Measurements from ENCODE around the gene OR1I1.

Gene OR1I1

DNA sequence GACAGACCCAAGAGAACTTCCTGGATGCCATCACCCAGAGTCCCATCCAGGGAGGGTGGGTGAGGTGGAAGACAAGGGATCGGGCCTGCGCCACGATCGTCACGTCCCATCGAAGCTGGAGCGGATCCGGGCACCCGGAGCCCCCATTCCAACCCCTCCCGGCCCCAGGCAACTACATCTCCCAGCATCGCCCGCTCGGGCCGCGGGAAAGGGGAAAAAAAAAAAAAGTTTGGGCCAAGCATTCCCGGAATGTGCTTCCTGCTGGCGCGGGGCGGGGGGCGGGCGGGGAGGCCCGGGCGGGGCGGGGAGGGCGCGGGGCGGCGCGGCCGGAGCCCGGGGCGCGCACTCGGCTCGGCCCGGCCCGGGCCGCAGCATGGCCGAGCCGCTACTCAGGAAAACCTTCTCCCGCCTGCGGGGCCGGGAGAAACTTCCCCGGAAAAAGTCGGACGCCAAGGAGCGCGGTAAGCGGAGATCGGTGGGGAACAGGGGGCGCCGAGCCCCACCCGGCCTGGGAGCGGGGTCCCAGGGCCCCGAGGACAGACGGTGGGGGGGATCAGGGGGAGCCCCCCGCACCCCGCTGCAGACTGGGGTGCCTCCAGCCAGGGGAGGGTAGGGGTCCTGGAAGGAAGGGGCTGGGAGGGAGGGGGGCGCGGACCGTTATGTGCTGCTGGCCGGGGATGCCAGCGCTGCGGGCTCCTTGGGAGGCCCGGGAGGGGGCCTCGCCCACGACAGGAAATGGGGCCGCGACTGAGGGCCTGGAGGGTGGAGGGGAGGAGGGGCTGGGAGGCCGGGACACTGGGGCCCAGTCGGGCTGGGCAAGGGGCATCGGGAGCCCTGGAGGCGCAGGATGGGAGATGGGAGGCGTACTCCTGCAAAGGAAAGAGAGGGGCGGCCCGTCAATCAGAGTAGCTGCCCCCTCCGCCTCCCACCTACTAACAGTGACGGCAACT is 25.3 kb downstream of the OR1I1 start, which contains the start of gene SYDE1:
Gene SYDE1, plus strand, starts transcription at position 341 of the 950 bp plus-strand sequence. Its CDS starts 33 bp downstream, at position 374.
- peak within 1 kb of the TSS; percentile 82 for H3K9ac ChIP-seq (ENCODE audit: low read depth, low read length)
- H3K36me3 ChIP-seq (ENCODE audit: insufficient read depth, low read length): peaks cover 8% of the 10 kb centered on the region; the same call in 1 of the 2 replicates
- no peaks in the 10 kb centered on the region; the same call in 1 of the 2 replicates for H3K4me1 ChIP-seq (ENCODE audit: insufficient read depth, low read length)
- H3K9me3 ChIP-seq (ENCODE audit: control insufficient read depth, insufficient read depth, low read length): no peaks in the 10 kb centered on the region; the same call in none of the 2 replicates

DNA sequence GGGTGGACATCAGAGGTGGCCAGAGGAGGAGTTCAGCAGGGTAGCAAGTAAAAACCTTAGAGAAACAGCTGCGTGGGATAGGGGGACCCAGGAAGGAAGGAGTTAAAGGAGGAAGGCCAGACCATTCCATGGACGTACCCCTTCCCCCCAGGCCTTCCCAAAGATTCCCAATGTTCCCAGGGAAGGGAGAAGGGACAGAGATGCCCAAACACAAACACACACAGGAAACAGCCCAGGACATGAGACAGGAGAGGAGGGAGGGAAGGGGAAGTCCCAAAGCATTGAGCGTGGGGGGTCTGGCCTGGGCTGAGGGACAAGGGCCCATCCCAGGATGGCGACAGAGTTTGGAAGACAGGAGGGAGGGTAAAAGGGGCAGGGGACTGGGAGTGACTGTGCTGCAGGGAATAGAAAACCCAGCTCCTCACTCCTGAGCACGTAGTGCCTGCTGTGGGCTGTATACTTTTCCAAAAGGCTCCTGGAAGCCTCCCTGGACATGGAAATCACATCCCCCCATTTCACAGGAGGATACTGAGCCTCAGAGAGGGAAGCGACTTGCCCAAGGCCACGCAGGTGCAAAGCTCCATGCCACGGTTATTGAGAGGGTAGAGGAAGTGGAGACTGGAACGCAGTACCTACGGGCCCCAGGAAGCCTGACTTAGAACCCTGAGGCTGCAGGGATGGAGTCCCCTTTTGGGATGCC is 26.3 kb downstream of the OR1I1 start:
- H3K4me1 ChIP-seq (ENCODE audit: insufficient read depth, low read length): no peaks in the 10 kb centered on the region; the same call in 1 of the 2 replicates
- peaks cover 12% of the 10 kb centered on the region; the same call in 1 of the 2 replicates for H3K36me3 ChIP-seq (ENCODE audit: insufficient read depth, low read length)
- no peaks in the 10 kb centered on the region; the same call in none of the 2 replicates for H3K9me3 ChIP-seq (ENCODE audit: control insufficient read depth, insufficient read depth, low read length)
- peak overlapping the region; percentile 82; the same call in 1 of the 2 replicates for H3K9ac ChIP-seq (ENCODE audit: low read depth, low read length)

DNA sequence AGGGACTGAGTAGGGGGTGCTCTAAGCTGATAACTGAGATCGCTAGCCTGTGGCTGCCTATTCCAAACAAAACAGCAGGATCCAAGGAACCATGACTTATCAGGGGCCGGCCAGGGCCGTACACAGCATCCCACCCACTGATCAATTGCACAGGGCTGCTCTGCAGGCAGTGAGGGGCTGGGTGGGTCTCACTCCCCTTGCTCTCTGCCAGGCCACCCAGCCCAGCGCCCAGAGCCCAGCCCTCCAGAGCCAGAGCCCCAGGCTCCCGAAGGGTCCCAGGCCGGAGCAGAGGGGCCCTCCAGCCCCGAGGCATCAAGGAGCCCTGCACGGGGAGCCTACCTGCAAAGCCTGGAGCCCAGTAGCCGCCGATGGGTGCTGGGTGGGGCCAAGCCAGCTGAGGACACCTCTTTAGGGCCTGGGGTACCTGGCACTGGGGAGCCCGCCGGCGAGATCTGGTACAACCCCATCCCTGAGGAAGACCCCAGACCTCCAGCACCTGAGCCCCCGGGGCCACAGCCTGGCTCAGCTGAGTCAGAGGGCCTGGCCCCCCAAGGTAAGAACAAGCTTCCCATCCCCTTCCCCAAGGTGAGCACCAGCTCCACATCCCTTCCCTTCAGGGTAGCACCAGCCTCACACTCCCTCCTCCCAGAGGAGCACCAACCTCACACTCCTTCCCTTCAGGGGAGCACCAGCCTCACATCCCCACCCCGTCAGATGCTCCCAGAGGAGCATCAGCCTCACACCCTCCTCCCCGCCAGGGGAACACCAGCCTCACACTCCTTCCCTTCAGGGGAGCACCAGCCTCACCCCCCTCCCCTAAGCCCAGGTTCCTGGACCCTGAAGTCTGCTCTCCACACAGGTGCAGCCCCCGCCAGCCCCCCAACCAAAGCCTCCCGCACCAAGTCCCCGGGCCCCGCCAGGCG is 27.1 kb downstream of the OR1I1 start:
- peak overlapping the region; percentile 82; the same call in 1 of the 2 replicates for H3K9ac ChIP-seq (ENCODE audit: low read depth, low read length)

DNA sequence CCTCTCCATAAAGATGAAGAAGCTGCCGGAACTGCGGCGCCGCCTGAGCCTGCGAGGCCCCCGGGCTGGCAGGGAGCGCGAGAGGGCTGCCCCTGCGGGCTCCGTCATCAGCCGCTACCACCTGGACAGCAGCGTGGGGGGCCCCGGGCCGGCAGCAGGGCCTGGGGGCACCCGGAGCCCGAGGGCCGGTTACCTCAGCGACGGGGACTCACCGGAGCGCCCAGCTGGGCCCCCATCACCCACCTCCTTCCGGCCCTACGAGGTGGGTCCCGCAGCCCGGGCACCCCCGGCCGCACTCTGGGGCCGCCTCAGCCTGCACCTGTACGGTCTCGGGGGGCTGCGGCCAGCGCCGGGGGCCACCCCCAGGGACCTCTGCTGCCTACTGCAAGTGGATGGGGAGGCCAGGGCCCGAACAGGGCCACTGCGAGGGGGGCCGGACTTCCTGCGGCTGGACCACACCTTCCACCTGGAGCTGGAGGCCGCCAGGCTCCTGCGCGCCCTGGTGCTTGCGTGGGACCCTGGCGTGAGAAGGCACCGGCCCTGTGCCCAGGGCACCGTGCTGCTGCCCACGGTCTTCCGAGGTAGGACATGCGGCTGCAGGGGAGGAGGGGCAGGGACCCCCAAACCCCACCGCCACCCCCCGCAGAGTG is 27.9 kb downstream of the OR1I1 start:
- no peak overlapping the region for H3K9ac ChIP-seq (ENCODE audit: low read depth, low read length)
- no peaks in the 10 kb centered on the region; the same call in 1 of the 2 replicates for H3K4me1 ChIP-seq (ENCODE audit: insufficient read depth, low read length)
- H3K9me3 ChIP-seq (ENCODE audit: control insufficient read depth, insufficient read depth, low read length): no peaks in the 10 kb centered on the region; the same call in none of the 2 replicates
- peaks cover 12% of the 10 kb centered on the region for H3K36me3 ChIP-seq (ENCODE audit: insufficient read depth, low read length)

More for the DNA sequence above, 27.1 kb downstream of the OR1I1 start:
- Histone ChIP-seq H3K4me1 (ENCODE audit: insufficient read depth, low read length) (no peaks in the 10 kb centered on the region; the same call in 1 of the 2 replicates), H3K36me3 (ENCODE audit: insufficient read depth, low read length) (peaks cover 12% of the 10 kb centered on the region), H3K9me3 (ENCODE audit: control insufficient read depth, insufficient read depth, low read length) (no peaks in the 10 kb centered on the region; the same call in none of the 2 replicates)

DNA sequence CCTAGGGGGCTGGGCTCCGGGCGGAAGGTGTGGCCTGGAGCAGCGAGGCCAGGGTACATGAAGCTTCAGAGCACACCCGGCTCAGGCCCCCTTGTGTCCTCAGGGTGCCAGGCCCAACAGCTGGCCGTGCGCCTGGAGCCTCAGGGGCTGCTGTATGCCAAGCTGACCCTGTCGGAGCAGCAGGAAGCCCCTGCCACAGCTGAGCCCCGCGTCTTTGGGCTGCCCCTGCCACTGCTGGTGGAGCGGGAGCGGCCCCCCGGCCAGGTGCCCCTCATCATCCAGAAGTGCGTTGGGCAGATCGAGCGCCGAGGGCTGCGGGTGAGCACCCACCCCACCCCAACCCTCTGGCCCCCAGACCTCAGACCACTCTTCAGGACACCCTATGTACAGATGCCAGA is 28.4 kb downstream of the OR1I1 start:
- no peaks in the 10 kb centered on the region; the same call in 1 of the 2 replicates for H3K4me1 ChIP-seq (ENCODE audit: insufficient read depth, low read length)
- H3K36me3 ChIP-seq (ENCODE audit: insufficient read depth, low read length): peaks cover 12% of the 10 kb centered on the region
- H3K9me3 ChIP-seq (ENCODE audit: control insufficient read depth, insufficient read depth, low read length): no peaks in the 10 kb centered on the region; the same call in 1 of the 2 replicates
- H3K9ac ChIP-seq (ENCODE audit: low read depth, low read length): no peak overlapping the region

DNA sequence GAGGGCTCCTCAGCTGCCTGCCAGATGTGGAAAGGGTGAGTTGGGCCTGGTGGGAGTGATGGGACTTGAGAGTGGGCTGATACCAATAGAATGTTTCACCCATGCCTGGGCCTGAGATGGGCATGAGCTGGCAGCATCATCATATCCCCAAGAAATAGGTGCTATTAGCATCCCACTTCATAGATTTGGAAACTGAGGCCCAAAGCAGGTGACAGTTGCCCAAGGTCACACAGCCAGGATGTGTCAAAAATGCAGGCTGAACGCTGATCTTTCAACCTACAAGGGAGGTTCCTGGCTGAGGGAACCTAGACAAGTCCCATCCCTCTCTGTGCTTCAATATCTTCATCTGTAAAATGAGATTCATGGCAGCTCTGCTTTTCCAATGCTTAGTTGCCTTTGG is 29.7 kb downstream of the OR1I1 start:
- Histone ChIP-seq H3K4me1 (ENCODE audit: insufficient read depth, low read length) (no peaks in the 10 kb centered on the region; the same call in 1 of the 2 replicates), H3K9me3 (ENCODE audit: control insufficient read depth, insufficient read depth, low read length) (no peaks in the 10 kb centered on the region; the same call in 1 of the 2 replicates), H3K9ac (ENCODE audit: low read depth, low read length) (no peak overlapping the region), H3K36me3 (ENCODE audit: insufficient read depth, low read length) (peaks cover 12% of the 10 kb centered on the region)

DNA sequence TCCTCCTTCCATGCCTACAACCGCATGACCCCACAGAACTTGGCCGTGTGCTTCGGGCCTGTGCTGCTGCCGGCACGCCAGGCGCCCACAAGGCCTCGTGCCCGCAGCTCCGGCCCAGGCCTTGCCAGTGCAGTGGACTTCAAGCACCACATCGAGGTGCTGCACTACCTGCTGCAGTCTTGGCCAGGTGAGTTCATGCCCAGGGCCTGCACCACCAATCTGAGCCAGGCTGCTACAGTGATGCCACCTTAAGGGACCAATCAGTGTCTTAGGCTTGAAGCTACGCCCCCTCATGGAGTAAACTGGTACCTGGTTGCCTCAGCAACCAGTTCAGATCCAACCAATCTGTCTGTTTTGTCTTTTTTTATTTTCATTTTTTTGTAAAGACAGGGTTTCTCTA is 30.4 kb downstream of the OR1I1 start:
- H3K9me3 ChIP-seq (ENCODE audit: control insufficient read depth, insufficient read depth, low read length): no peaks in the 10 kb centered on the region; the same call in 1 of the 2 replicates
- H3K36me3 ChIP-seq (ENCODE audit: insufficient read depth, low read length): peaks cover 12% of the 10 kb centered on the region
- no peaks in the 10 kb centered on the region; the same call in 1 of the 2 replicates for H3K4me1 ChIP-seq (ENCODE audit: insufficient read depth, low read length)
- no peak overlapping the region for H3K9ac ChIP-seq (ENCODE audit: low read depth, low read length)

DNA sequence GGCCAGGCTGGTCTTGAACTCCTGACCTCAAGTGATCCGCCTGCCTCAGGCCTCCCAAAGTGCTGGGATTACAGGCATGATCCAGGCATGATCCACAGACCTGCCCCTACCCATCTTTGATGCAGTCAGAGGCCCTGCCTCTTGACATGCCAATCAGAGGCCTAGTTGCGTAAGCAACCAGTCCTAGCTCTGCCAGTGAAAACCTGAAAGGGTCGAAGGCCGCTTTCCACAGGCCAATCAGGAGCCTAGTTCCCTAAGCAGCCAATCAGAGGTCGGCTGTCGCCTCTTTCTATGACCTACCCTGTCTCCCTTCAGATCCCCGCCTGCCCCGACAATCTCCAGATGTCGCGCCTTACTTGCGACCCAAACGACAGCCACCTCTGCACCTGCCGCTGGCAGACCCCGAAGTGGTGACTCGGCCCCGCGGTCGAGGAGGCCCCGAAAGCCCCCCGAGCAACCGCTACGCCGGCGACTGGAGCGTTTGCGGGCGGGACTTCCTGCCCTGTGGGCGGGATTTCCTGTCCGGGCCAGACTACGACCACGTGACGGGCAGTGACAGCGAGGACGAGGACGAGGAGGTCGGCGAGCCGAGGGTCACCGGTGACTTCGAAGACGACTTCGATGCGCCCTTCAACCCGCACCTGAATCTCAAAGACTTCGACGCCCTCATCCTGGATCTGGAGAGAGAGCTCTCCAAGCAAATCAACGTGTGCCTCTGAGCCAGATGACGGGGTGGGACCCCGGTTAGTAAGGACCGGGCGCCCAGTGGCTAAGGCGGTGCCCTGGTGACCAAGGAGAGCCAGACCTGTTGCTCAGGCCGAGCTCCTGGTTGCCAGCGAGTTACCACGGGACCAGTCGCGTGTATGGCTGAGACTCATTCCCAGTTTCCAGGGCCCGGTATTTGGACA is 31.5 kb downstream of the OR1I1 start:
- Histone ChIP-seq H3K9ac (ENCODE audit: low read depth, low read length) (peak overlapping the region; percentile 36; the same call in 1 of the 2 replicates), H3K9me3 (ENCODE audit: control insufficient read depth, insufficient read depth, low read length) (no peaks in the 10 kb centered on the region; the same call in 1 of the 2 replicates), H3K36me3 (ENCODE audit: insufficient read depth, low read length) (peaks cover 12% of the 10 kb centered on the region), H3K4me1 (ENCODE audit: insufficient read depth, low read length) (no peaks in the 10 kb centered on the region; the same call in 1 of the 2 replicates)

DNA sequence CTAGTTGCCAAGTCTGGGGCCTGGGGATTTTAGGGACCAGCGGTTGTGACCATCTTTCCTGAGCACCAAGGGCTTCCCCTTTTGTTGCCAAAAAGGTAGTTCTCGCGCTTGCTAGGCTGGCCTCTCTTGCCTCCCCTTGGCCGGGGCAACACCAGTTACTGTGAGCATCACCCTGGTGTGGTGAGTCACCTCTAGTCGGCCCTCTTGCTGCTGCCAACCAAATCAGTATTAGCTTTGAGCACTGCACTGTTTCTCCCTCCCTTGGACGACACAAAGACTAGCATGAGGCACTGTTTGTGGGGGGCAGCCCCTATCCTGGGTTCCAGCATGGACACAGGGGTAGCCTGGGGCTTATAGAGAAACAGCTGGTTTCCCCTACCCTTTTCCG is 32.1 kb downstream of the OR1I1 start:
- Histone ChIP-seq H3K4me1 (ENCODE audit: insufficient read depth, low read length) (no peaks in the 10 kb centered on the region), H3K36me3 (ENCODE audit: insufficient read depth, low read length) (peaks cover 16% of the 10 kb centered on the region), H3K9me3 (ENCODE audit: control insufficient read depth, insufficient read depth, low read length) (no peaks in the 10 kb centered on the region; the same call in 1 of the 2 replicates), H3K9ac (ENCODE audit: low read depth, low read length) (no peak overlapping the region)

DNA sequence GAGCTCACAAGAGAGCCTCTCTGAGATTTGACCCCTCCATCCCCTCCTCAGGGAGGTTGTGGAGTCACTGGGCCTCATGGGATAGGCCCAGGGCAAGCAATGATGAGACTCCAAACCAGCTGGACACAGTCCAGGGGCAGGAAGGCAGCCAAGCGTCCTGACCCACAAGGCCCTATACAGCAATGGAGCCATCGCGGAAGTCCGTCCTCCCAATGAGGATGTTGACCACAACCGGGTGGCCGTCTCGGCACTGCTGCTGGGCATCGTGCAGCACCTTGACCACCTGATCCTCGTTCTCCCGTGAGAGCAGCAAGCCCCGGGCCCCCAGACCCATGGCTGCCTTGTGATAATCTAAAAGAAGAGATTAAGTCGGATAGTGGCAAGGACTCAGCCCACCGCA is 33.1 kb downstream of the OR1I1 start:
- H3K9ac ChIP-seq (ENCODE audit: low read depth, low read length): no peak overlapping the region
- peaks cover 16% of the 10 kb centered on the region for H3K36me3 ChIP-seq (ENCODE audit: insufficient read depth, low read length)
- H3K9me3 ChIP-seq (ENCODE audit: control insufficient read depth, insufficient read depth, low read length): no peaks in the 10 kb centered on the region; the same call in 1 of the 2 replicates
- H3K4me1 ChIP-seq (ENCODE audit: insufficient read depth, low read length): no peaks in the 10 kb centered on the region

DNA sequence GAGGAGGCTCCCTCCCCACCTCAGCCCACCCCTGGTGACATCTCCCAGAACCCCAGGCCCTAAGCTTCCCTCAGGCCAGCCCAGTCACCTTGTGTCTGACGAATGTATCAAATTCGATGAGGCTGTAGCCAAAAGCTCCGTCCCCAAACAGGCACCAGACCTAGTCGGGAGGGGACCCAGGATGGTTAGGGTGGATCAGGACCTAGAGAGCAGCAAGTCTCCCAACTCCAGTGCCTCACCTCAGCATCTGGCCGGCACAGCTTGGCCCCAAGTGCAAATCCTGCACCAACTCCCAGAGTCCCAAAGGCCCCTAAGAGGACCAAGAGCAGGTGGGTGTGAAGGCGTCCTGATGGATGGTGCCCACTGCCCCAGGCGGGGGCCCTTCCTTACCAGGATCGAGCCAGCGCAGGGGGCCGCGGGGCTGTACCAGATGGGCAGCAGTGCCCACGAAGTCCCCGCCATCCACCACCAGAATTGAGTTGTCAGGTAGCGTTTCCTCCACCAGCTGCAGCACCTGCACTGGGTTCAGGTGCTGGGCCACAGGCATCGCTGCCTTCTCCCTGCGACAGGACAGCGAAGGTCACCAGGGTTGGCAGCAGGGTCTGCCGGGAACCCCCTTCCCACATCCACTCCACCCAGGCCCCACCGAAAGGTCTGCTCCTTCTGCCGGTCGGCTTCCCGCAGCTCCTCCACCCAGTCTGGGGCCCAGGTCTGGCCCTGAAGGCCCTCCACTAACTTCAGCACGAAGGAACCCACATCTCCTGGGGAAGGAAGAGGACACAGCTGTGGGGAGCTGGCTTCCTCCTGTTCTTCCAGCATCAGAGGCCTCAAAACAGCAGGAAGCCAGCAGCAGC is 34.0 kb downstream of the OR1I1 start:
- no peaks in the 10 kb centered on the region for H3K4me1 ChIP-seq (ENCODE audit: insufficient read depth, low read length)
- H3K36me3 ChIP-seq (ENCODE audit: insufficient read depth, low read length): peaks cover 16% of the 10 kb centered on the region

More for the DNA sequence above, 34.0 kb downstream of the OR1I1 start:
- no peak overlapping the region for H3K9ac ChIP-seq (ENCODE audit: low read depth, low read length)
- H3K9me3 ChIP-seq (ENCODE audit: control insufficient read depth, insufficient read depth, low read length): no peaks in the 10 kb centered on the region; the same call in 1 of the 2 replicates
